Brain (organoid and tissue), 1 donor: ENCODE measurements around the gene SMAD9. TPM values are rescaled to one million over a fixed set of nuclear protein-coding genes. Genes with fewer than 3 reads are reported as not detected.

Experiments
- polyA plus RNA-seq: library from polyadenylated mRNA; stranded (reverse); fragments of 350-450 nt; fragmentation: Illumina TruSeq; extraction: RNeasy Lipid Tissue Mini Kit (QIAGEN cat#74804); gene quantifications from one replicate; pipeline ENCODE4 v1.2.3, GENCODE V29; 2015; ENCODE audit warnings: low read depth, low replicate concordance; ENCODE audit not compliant: insufficient read depth

SMAD9 gene
- polyA plus RNA-seq, 1 donor from 2014 or later: 14.8 TPM

Other genes with a start within 250 kb of the SMAD9 start
- gene SERTM1, start 246.2 kb downstream of the SMAD9 start, polyA plus RNA-seq: 0.59 TPM
- gene RFXAP, start 101.0 kb downstream of the SMAD9 start, polyA plus RNA-seq: 2.6 TPM
- gene ALG5, start 79.1 kb upstream of the SMAD9 start, polyA plus RNA-seq: 15.5 TPM
- gene EXOSC8, start 80.5 kb upstream of the SMAD9 start, polyA plus RNA-seq: 21.6 TPM
- 14.8 TPM for gene SUPT20H, start 139.4 kb upstream of the SMAD9 start, polyA plus RNA-seq
- not detected for gene CSNK1A1L, start 185.4 kb upstream of the SMAD9 start, polyA plus RNA-seq